Body of pancreas (tissue), 4 donors: Measurements from ENCODE around the gene RHOT2.

Experiments used
- CTCF ChIP-seq, 7 experiments: fragments of 450-650 bp in 4 of 7; fragments of 200-600 bp in 3 of 7; sonication (generic) in 3 of 7; IDR thresholded peaks; one replicate each; pipeline ENCODE4 v1.5.1; 2016 to 2019; ENCODE audit warnings: antibody characterized with exemption in 7 of 7
- POLR2A ChIP-seq, 3 donors: fragments of 450-650 bp; IDR thresholded peaks; one replicate each; pipeline ENCODE4 v1.6.1; 2016; ENCODE audit warnings: antibody characterized with exemption in 3 of 3, mild to moderate bottlenecking in 2 of 3

GRCh38 chr16:677316-678190, 9.6 kb downstream of the RHOT2 start:
- TF ChIP-seq CTCF (IDR thresholded peaks at IDR 0.05) (no peak), POLR2A (IDR thresholded peaks at IDR 0.05) (no peak)
